Right cardiac atrium (tissue), 5 donors: ENCODE measurements around the gene SLX4IP. TPM values are rescaled to one million over a fixed set of nuclear protein-coding genes. Genes with fewer than 3 reads are reported as not detected.

Experiments
- ATAC-seq, 2 donors: fragments of 200-7000 bp; cut with Tn5 transposase; one replicate each; pipeline versions ENCODE4 v1.8.0 to v1.9.1; 2020; ENCODE audit warnings: moderate library complexity in 2 of 2, mild to moderate bottlenecking in 1 of 2
- DNase-seq, 3 donors: peaks; one replicate each; pipeline ENCODE4 v3.0.0-alpha.2; 2020
- H3K27ac ChIP-seq: one replicate; pipeline ENCODE4 v1.5.1; 2013; ENCODE audit warnings: mild to moderate bottlenecking, low read length, control low read depth, moderate library complexity
- H3K27me3 ChIP-seq: one replicate; pipeline ENCODE4 v1.6.1; 2013; ENCODE audit not compliant: control insufficient read depth, insufficient read depth
- H3K4me1 ChIP-seq: one replicate; pipeline ENCODE4 v1.6.1; 2013; ENCODE audit warnings: low read length; ENCODE audit not compliant: control insufficient read depth, insufficient read depth
- H3K4me3 ChIP-seq: one replicate; pipeline ENCODE4 v1.5.1; 2013; ENCODE audit warnings: low read length, control low read depth
- H3K9me3 ChIP-seq: one replicate; pipeline ENCODE4 v1.6.1; 2013; ENCODE audit warnings: low read length; ENCODE audit not compliant: control insufficient read depth
- WGBS: extraction: QIAGEN DNeasy Blood & Tissue Kit; methylation state at CpG from one replicate; pipeline ENCODE4 v1.1.7; 2013; 5-methylcytosine and 5-hydroxymethylcytosine counted together
- intact Hi-C, 4 donors: fragments of 100-400 bp; cut with DNase I; formaldehyde crosslinking; loops; one replicate each; pipeline versions ENCODE4 v1.11.0 to v1.14.0; 2022 to 2023
- polyA plus RNA-seq: library from polyadenylated mRNA; stranded (reverse); fragments of 200-250 nt; gene quantifications from one replicate; pipeline ENCODE4 v1.2.3, GENCODE V29; 2013
- total RNA-seq, 4 donors: library from RNA; stranded (reverse); fragmentation: NEBNext Ultra II Directional; extraction: Animal tissue kit (Norgen Biotek cat#: 25700); gene quantifications; one replicate each; pipeline ENCODE4 v1.2.1, GENCODE V29; 2021
- donor health status: healthy with polysubstance abuse.
- donor health status: DM: no; HTN: yes; CAD: no.
- donor health status: DM: no; HTN: no; CAD: no.
- donor health status: DM: no; HTN: yes; CAD: no; lungs with severe emphysema.
- donor health status: DM: yes; HTN: yes; CAD: no.

The SLX4IP gene
- total and polyA plus RNA-seq, 5 donors = 1.3 to 3.2 (median 2.5) TPM

GRCh38 chr20:10646886-10647420, 211.8 kb downstream of the SLX4IP start:
- intact Hi-C loops = no loop called here
- no peak for ATAC-seq
- H3K27ac ChIP-seq = no peak overlapping the region
- DNase-seq = no peak
- no peaks in the 10 kb centered on the region for H3K27me3 ChIP-seq
- no peaks in the 10 kb centered on the region for H3K9me3 ChIP-seq
- 83% methylated on average over 9 of the region's 9 CpGs for WGBS
- H3K4me3 ChIP-seq = no peak overlapping the region
- peaks cover 4% of the 10 kb centered on the region for H3K4me1 ChIP-seq

- DNase-seq (no peak), ATAC-seq (no peak)
- 69% methylated on average over 9 of the region's 9 CpGs for WGBS
- no peak overlapping the region for H3K27ac ChIP-seq
- peaks cover 6% of the 10 kb centered on the region for H3K4me1 ChIP-seq
- H3K27me3 ChIP-seq = no peaks in the 10 kb centered on the region
- no peak overlapping the region for H3K4me3 ChIP-seq
- no peaks in the 10 kb centered on the region for H3K9me3 ChIP-seq
- intact Hi-C loops = no loop called here
Measured at GRCh38 chr20:10647471-10647870, 212.4 kb downstream of the SLX4IP start.

- Histone ChIP-seq H3K9me3 (no peaks in the 10 kb centered on the region), H3K27me3 (no peaks in the 10 kb centered on the region), H3K27ac (no peak overlapping the region), H3K4me1 (peaks cover 10% of the 10 kb centered on the region), H3K4me3 (no peak overlapping the region)
- DNase-seq (no peak), ATAC-seq (no peak)
- intact Hi-C loops = no loop called here
- WGBS = 78% methylated on average over 11 of the region's 11 CpGs
Measured at GRCh38 chr20:10647909-10648308, 212.8 kb downstream of the SLX4IP start.

GRCh38 chr20:10648651-10649050, 213.5 kb downstream of the SLX4IP start:
- Histone ChIP-seq H3K27ac (no peak overlapping the region), H3K27me3 (no peaks in the 10 kb centered on the region), H3K4me3 (no peak overlapping the region), H3K4me1 (peaks cover 12% of the 10 kb centered on the region), H3K9me3 (no peaks in the 10 kb centered on the region)
- DNase-seq = no peak
- intact Hi-C loops = no loop called here
- ATAC-seq = no peak
- WGBS = 80% methylated on average over 8 of the region's 8 CpGs

- Histone ChIP-seq H3K27me3 (no peaks in the 10 kb centered on the region), H3K9me3 (no peaks in the 10 kb centered on the region), H3K4me3 (no peak overlapping the region), H3K27ac (peak overlapping the region; percentile 25), H3K4me1 (peaks cover 12% of the 10 kb centered on the region)
- no peak for DNase-seq
- intact Hi-C loops = no loop called here
- 64% methylated on average over 8 of the region's 8 CpGs for WGBS
- no peak for ATAC-seq
Measured at GRCh38 chr20:10649080-10649796, 214.1 kb downstream of the SLX4IP start.

- no peaks in the 10 kb centered on the region for H3K27me3 ChIP-seq
- peaks cover 15% of the 10 kb centered on the region for H3K4me1 ChIP-seq
- ATAC-seq = no peak
- H3K27ac ChIP-seq = peak overlapping the region; percentile 13
- WGBS = 47% methylated on average over 3 of the region's 3 CpGs
- H3K4me3 ChIP-seq = no peak overlapping the region
- no peak for DNase-seq
- no peaks in the 10 kb centered on the region for H3K9me3 ChIP-seq
- intact Hi-C loops = no loop called here
Measured at GRCh38 chr20:10649797-10650160, 214.7 kb downstream of the SLX4IP start.

GRCh38 chr20:10651227-10651990, 216.3 kb downstream of the SLX4IP start:
- peaks cover 22% of the 10 kb centered on the region for H3K4me1 ChIP-seq
- H3K9me3 ChIP-seq = no peaks in the 10 kb centered on the region
- ATAC-seq (no peak), DNase-seq (no peak)
- H3K27ac ChIP-seq = no peak overlapping the region
- intact Hi-C loops = no loop called here
- WGBS = 56% methylated on average over 15 of the region's 15 CpGs
- H3K27me3 ChIP-seq = no peaks in the 10 kb centered on the region
- H3K4me3 ChIP-seq = no peak overlapping the region

- Histone ChIP-seq H3K4me1 (peaks cover 22% of the 10 kb centered on the region), H3K4me3 (no peak overlapping the region), H3K27ac (peak overlapping the region; percentile 40), H3K9me3 (no peaks in the 10 kb centered on the region), H3K27me3 (no peaks in the 10 kb centered on the region)
- ATAC-seq (no peak), DNase-seq (no peak)
- 64% methylated on average over 9 of the region's 9 CpGs for WGBS
- intact Hi-C loops = no loop called here
Measured at GRCh38 chr20:10652185-10652584, 217.1 kb downstream of the SLX4IP start.

- no peak overlapping the region for H3K4me3 ChIP-seq
- peak overlapping the region; percentile 40 for H3K27ac ChIP-seq
- 23% methylated on average over 9 of the region's 9 CpGs for WGBS
- DNase-seq (no peak), ATAC-seq (peak; percentile 27 to 47)
- no peaks in the 10 kb centered on the region for H3K27me3 ChIP-seq
- intact Hi-C loops = no loop called here
- no peaks in the 10 kb centered on the region for H3K9me3 ChIP-seq
- H3K4me1 ChIP-seq = peaks cover 22% of the 10 kb centered on the region
Measured at GRCh38 chr20:10652660-10653261, 217.7 kb downstream of the SLX4IP start.

GRCh38 chr20:10653599-10654249, 218.6 kb downstream of the SLX4IP start:
- H3K9me3 ChIP-seq = no peaks in the 10 kb centered on the region
- WGBS = 30% methylated on average over 13 of the region's 13 CpGs
- intact Hi-C loops = no loop called here
- ATAC-seq (peak; percentile 64 to 74), DNase-seq (peak; percentile 59 to 82 (median 76))
- peaks cover 27% of the 10 kb centered on the region for H3K4me1 ChIP-seq
- no peaks in the 10 kb centered on the region for H3K27me3 ChIP-seq
- H3K27ac ChIP-seq = peak overlapping the region; percentile 25
- peak overlapping the region; percentile 18 for H3K4me3 ChIP-seq

GRCh38 chr20:10654250-10654610, 219.1 kb downstream of the SLX4IP start:
- H3K27ac ChIP-seq = peak overlapping the region; percentile 54
- no peaks in the 10 kb centered on the region for H3K9me3 ChIP-seq
- H3K4me3 ChIP-seq = no peak overlapping the region
- DNase-seq (no peak), ATAC-seq (no peak)
- H3K27me3 ChIP-seq = no peaks in the 10 kb centered on the region
- intact Hi-C loops = no loop called here
- peaks cover 30% of the 10 kb centered on the region for H3K4me1 ChIP-seq
